SK-N-SH treated with all-trans-retinoic acid at 6 μM for 48 hours (cell line): Measurements from ENCODE around the gene TTC34.

Experiments
- ATAC-seq: fragments of 200-7000 bp; cut with Tn5 transposase; 3 replicates; pipeline ENCODE4 v1.9.1; 2020; ENCODE audit warnings: mild to moderate bottlenecking, moderate library complexity
- ARNTL ChIP-seq: fragments of 450-650 bp; formaldehyde crosslinking; IDR thresholded peaks from 2 replicates; pipeline ENCODE4 v1.5.0; 2020; ENCODE audit warnings: low read depth, mild to moderate bottlenecking, moderate library complexity, borderline replicate concordance
- BACH2 ChIP-seq: fragments of 250-450 bp; sonication (Bioruptor Pico); IDR thresholded peaks from 2 replicates; pipeline ENCODE4 v1.9.0; 2021; ENCODE audit warnings: mild to moderate bottlenecking, borderline replicate concordance
- CSDC2 ChIP-seq: fragments of 250-450 bp; sonication (Bioruptor Pico); IDR thresholded peaks from 2 replicates; pipeline ENCODE4 v1.5.0; 2020; ENCODE audit warnings: mild to moderate bottlenecking, moderate library complexity
- CSRNP3 ChIP-seq: fragments of 250-450 bp; sonication (Bioruptor Pico); IDR thresholded peaks from 2 replicates; pipeline ENCODE4 v1.5.1; 2021; ENCODE audit warnings: mild to moderate bottlenecking, moderate library complexity
- ESRRG ChIP-seq: fragments of 250-450 bp; sonication (Bioruptor Pico); IDR thresholded peaks from 2 replicates; pipeline ENCODE4 v1.6.1; 2021; ENCODE audit warnings: mild to moderate bottlenecking
- GLIS3 ChIP-seq: fragments of 250-450 bp; sonication (Bioruptor Pico); IDR thresholded peaks from 2 replicates; pipeline ENCODE4 v1.5.0; 2020; ENCODE audit warnings: mild to moderate bottlenecking, moderate library complexity
- ISL1 ChIP-seq: fragments of 250-450 bp; sonication (Bioruptor Pico); IDR thresholded peaks from 2 replicates; pipeline ENCODE4 v2.1.2; 2022; ENCODE audit warnings: mild to moderate bottlenecking, moderate library complexity
- OSR1 ChIP-seq: fragments of 250-450 bp; sonication (Bioruptor Pico); IDR thresholded peaks from 2 replicates; pipeline ENCODE4 v1.8.0; 2022; ENCODE audit warnings: moderate library complexity, mild to moderate bottlenecking, inconsistent platforms
- PATZ1 ChIP-seq: fragments of 250-450 bp; sonication (Bioruptor Pico); IDR thresholded peaks from 2 replicates; pipeline ENCODE4 v1.8.0; 2020; ENCODE audit warnings: mild to moderate bottlenecking, moderate library complexity, borderline replicate concordance
- POU6F1 ChIP-seq: fragments of 250-450 bp; sonication (Bioruptor Pico); IDR thresholded peaks from 2 replicates; pipeline ENCODE4 v1.8.0; 2021; ENCODE audit warnings: low read depth, mild to moderate bottlenecking, moderate library complexity, borderline replicate concordance
- PPARA ChIP-seq: fragments of 250-450 bp; sonication (Bioruptor Pico); IDR thresholded peaks from 2 replicates; pipeline ENCODE4 v1.5.0; 2020; ENCODE audit warnings: mild to moderate bottlenecking, borderline replicate concordance
- RARB ChIP-seq: fragments of 250-450 bp; sonication (Bioruptor Pico); IDR thresholded peaks from 2 replicates; pipeline ENCODE4 v1.8.0; 2021; ENCODE audit warnings: mild to moderate bottlenecking, moderate library complexity
- SNAI2 ChIP-seq: fragments of 250-450 bp; sonication (Bioruptor Pico); IDR thresholded peaks from 2 replicates; pipeline ENCODE4 v1.5.0; 2020; ENCODE audit warnings: mild to moderate bottlenecking, moderate library complexity
- TCF4 ChIP-seq: fragments of 250-450 bp; sonication (Bioruptor Pico); IDR thresholded peaks from 2 replicates; pipeline ENCODE4 v1.8.0; 2021; ENCODE audit warnings: mild to moderate bottlenecking, moderate library complexity, borderline replicate concordance
- TOX ChIP-seq: fragments of 250-450 bp; sonication (Bioruptor Pico); IDR thresholded peaks from 2 replicates; pipeline ENCODE4 v1.8.0; 2021; ENCODE audit warnings: mild to moderate bottlenecking, moderate library complexity, borderline replicate concordance
- ZC3H10 ChIP-seq: fragments of 250-450 bp; sonication (Bioruptor Pico); IDR thresholded peaks from 2 replicates; pipeline ENCODE4 v1.5.1; 2021; ENCODE audit warnings: mild to moderate bottlenecking, moderate library complexity
- ZFP3 ChIP-seq: fragments of 250-450 bp; sonication (Bioruptor Pico); IDR thresholded peaks from 2 replicates; pipeline ENCODE4 v1.5.0; 2020; ENCODE audit warnings: mild to moderate bottlenecking, moderate library complexity
- ZFP30 ChIP-seq: fragments of 450-650 bp; formaldehyde crosslinking; IDR thresholded peaks from 2 replicates; pipeline ENCODE4 v1.5.0; 2022; ENCODE audit warnings: mild to moderate bottlenecking, moderate library complexity
- ZNF565 ChIP-seq: fragments of 450-650 bp; formaldehyde crosslinking; conservative IDR thresholded peaks from 2 replicates; pipeline ENCODE4 v1.5.0; 2020; ENCODE audit warnings: low read depth, mild to moderate bottlenecking, moderate library complexity
- ZNF70 ChIP-seq: fragments of 450-650 bp; formaldehyde crosslinking; IDR thresholded peaks from 2 replicates; pipeline ENCODE4 v1.5.0; 2020; ENCODE audit warnings: mild to moderate bottlenecking, moderate library complexity
- ZNF8 ChIP-seq: fragments of 450-650 bp; formaldehyde crosslinking; IDR thresholded peaks from 2 replicates; pipeline ENCODE4 v1.5.0; 2020; ENCODE audit warnings: mild to moderate bottlenecking, moderate library complexity

The TTC34 gene

GRCh38 chr1:2650967-2651645 lies 150.4 kb downstream of the TTC34 start:
- no peak for ATAC-seq
- TF ChIP-seq ESRRG (CRISPR knock-in tag): no peak
- TF ChIP-seq ZFP30: no peak
- no peak for TF ChIP-seq ZFP3 (CRISPR knock-in tag)
- no peak for TF ChIP-seq TOX (CRISPR knock-in tag)
- TF ChIP-seq RARB (CRISPR knock-in tag): no peak
- TF ChIP-seq ARNTL: no peak
- TF ChIP-seq TCF4 (CRISPR knock-in tag): no peak
- no peak for TF ChIP-seq BACH2 (CRISPR knock-in tag)
- TF ChIP-seq PATZ1 (CRISPR knock-in tag): no peak
- TF ChIP-seq OSR1 (CRISPR knock-in tag): no peak
- no peak for TF ChIP-seq SNAI2 (CRISPR knock-in tag)
- TF ChIP-seq POU6F1 (CRISPR knock-in tag): no peak
- no peak for TF ChIP-seq ZNF70 (CRISPR knock-in tag)
- TF ChIP-seq CSDC2 (CRISPR knock-in tag): no peak
- TF ChIP-seq CSRNP3 (CRISPR knock-in tag): no peak

GRCh38 chr1:2646837-2647236 lies 154.7 kb downstream of the TTC34 start:
- no peak for TF ChIP-seq TCF4 (CRISPR knock-in tag)
- no peak for TF ChIP-seq ZNF8 (CRISPR knock-in tag)
- no peak for TF ChIP-seq TOX (CRISPR knock-in tag)
- no peak for TF ChIP-seq CSRNP3 (CRISPR knock-in tag)
- no peak for TF ChIP-seq ZNF565 (CRISPR knock-in tag)
- TF ChIP-seq PPARA (CRISPR knock-in tag): no peak
- TF ChIP-seq ZFP30: no peak
- no peak for TF ChIP-seq SNAI2 (CRISPR knock-in tag)
- no peak for TF ChIP-seq OSR1 (CRISPR knock-in tag)
- TF ChIP-seq, all 23 proteins: peak for 0
- ATAC-seq: no peak

- ATAC-seq: no peak
- TF ChIP-seq BACH2 (CRISPR knock-in tag): no peak
- no peak for TF ChIP-seq ZNF70 (CRISPR knock-in tag)
- no peak for TF ChIP-seq CSDC2 (CRISPR knock-in tag)
- TF ChIP-seq ZC3H10 (CRISPR knock-in tag): no peak
- TF ChIP-seq ESRRG (CRISPR knock-in tag): no peak
- no peak for TF ChIP-seq POU6F1 (CRISPR knock-in tag)
- no peak for TF ChIP-seq GLIS3 (CRISPR knock-in tag)
- no peak for TF ChIP-seq ZFP3 (CRISPR knock-in tag)
- TF ChIP-seq ISL1 (CRISPR knock-in tag): no peak
Measured at GRCh38 chr1:2645776-2646175, 155.7 kb downstream of the TTC34 start.
